Mesodermal cell (in vitro differentiated cells): Measurements from ENCODE around the gene DSC3.

Experiments
- H3K27ac ChIP-seq: 2 replicates; pipeline ENCODE4 v1.7.0; 2013; ENCODE audit warnings: mild to moderate bottlenecking, low read depth, low read length, moderate library complexity; ENCODE audit not compliant: severe bottlenecking
- H3K36me3 ChIP-seq: 2 replicates; pipeline ENCODE4 v1.7.1; 2013; ENCODE audit warnings: mild to moderate bottlenecking, low read length, moderate library complexity; ENCODE audit not compliant: control insufficient read depth, insufficient read depth
- H3K4me1 ChIP-seq: one replicate; pipeline ENCODE4 v1.7.1; 2013; ENCODE audit warnings: mild to moderate bottlenecking, low read length; ENCODE audit not compliant: insufficient read depth, control insufficient read depth, poor library complexity, severe bottlenecking
- H3K4me3 ChIP-seq: 2 replicates; pipeline ENCODE4 v1.7.0; 2013; ENCODE audit warnings: low read length, control low read depth, mild to moderate bottlenecking; ENCODE audit not compliant: insufficient read depth, poor library complexity, severe bottlenecking; ENCODE audit errors: extremely low read depth
- H3K9me3 ChIP-seq: 2 replicates; pipeline ENCODE4 v1.7.1; 2013; ENCODE audit warnings: mild to moderate bottlenecking, low read length, moderate library complexity; ENCODE audit not compliant: control insufficient read depth
- WGBS, 2 experiments: methylation state at CpG; one replicate each; pipeline ENCODE4 v1.1.5; 2013; ENCODE audit warnings: missing lambda C conversion rate in 2 of 2; ENCODE audit not compliant: insufficient coverage in 2 of 2; 5-methylcytosine and 5-hydroxymethylcytosine counted together

DSC3 gene

GRCh38 chr18:31061945-31062344 is 19.4 kb upstream of the DSC3 start:
- H3K27ac ChIP-seq: no peak overlapping the region
- 48 to 78% methylated on average over 2 to 3 of the region's 4 CpGs for WGBS, 2 experiments
- peaks cover 8% of the 10 kb centered on the region for H3K36me3 ChIP-seq
- H3K4me1 ChIP-seq: no peaks in the 10 kb centered on the region
- no peaks in the 10 kb centered on the region for H3K9me3 ChIP-seq
- H3K4me3 ChIP-seq: no peak overlapping the region

- no peaks in the 10 kb centered on the region for H3K4me1 ChIP-seq
- no peak overlapping the region for H3K27ac ChIP-seq
- H3K36me3 ChIP-seq: no peaks in the 10 kb centered on the region
- no peak overlapping the region for H3K4me3 ChIP-seq
- 83 to 85% methylated on average over 1 to 2 of the region's 3 CpGs for WGBS, 2 experiments
- H3K9me3 ChIP-seq: no peaks in the 10 kb centered on the region
Measured at GRCh38 chr18:31058897-31059296, 16.4 kb upstream of the DSC3 start.

- H3K4me1 ChIP-seq: no peaks in the 10 kb centered on the region
- 100% methylated on average over 2 of the region's 4 CpGs; no CpG with 5 or more reads in 1 of the 2 experiments for WGBS, 2 experiments
- no peak overlapping the region for H3K4me3 ChIP-seq
- no peaks in the 10 kb centered on the region for H3K9me3 ChIP-seq
- H3K36me3 ChIP-seq: no peaks in the 10 kb centered on the region
- H3K27ac ChIP-seq: no peak overlapping the region
Measured at GRCh38 chr18:31057917-31058316, 15.4 kb upstream of the DSC3 start.

- Histone ChIP-seq H3K9me3 (no peaks in the 10 kb centered on the region), H3K4me3 (no peak overlapping the region), H3K4me1 (no peaks in the 10 kb centered on the region), H3K36me3 (no peaks in the 10 kb centered on the region), H3K27ac (no peak overlapping the region)
- no CpG with 5 or more reads among the region's 5 CpGs for WGBS, 2 experiments
Measured at GRCh38 chr18:31057051-31057450, 14.5 kb upstream of the DSC3 start.

DNA sequence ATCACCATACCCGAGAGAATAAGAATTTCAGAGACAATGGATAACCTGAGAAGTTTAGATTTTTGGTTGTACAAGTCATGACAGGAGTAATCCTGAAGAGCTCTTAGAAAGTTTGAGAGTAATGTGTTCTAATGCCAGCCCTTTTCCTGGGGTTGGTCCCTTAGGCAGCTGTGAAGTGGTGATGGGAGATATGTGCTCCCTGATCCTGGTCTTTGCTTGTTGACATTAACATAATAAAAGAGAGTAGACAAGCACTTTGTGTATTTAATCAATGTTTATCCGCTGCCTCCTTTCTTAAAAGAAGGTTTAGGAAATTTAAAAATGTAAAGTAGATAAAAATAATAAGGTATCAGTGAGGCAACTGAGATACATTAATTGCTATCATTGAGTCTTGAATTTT is 13.8 kb upstream of the DSC3 start:
- Histone ChIP-seq H3K4me3 (no peak overlapping the region), H3K36me3 (no peaks in the 10 kb centered on the region), H3K9me3 (no peaks in the 10 kb centered on the region), H3K27ac (no peak overlapping the region), H3K4me1 (no peaks in the 10 kb centered on the region)
- WGBS, 2 experiments: 67% methylated on average over 1 of the region's 2 CpGs; no CpG with 5 or more reads in 1 of the 2 experiments

GRCh38 chr18:31050635-31051034 is 8.1 kb upstream of the DSC3 start:
- Histone ChIP-seq H3K27ac (no peak overlapping the region), H3K9me3 (no peaks in the 10 kb centered on the region), H3K4me1 (no peaks in the 10 kb centered on the region), H3K36me3 (no peaks in the 10 kb centered on the region), H3K4me3 (no peak overlapping the region)
- 90 to 100% methylated on average over 2 of the region's 3 CpGs for WGBS, 2 experiments

GRCh38 chr18:31049189-31049588 is 6.6 kb upstream of the DSC3 start:
- 76 to 86% methylated on average over 3 to 4 of the region's 4 CpGs for WGBS, 2 experiments

DNA sequence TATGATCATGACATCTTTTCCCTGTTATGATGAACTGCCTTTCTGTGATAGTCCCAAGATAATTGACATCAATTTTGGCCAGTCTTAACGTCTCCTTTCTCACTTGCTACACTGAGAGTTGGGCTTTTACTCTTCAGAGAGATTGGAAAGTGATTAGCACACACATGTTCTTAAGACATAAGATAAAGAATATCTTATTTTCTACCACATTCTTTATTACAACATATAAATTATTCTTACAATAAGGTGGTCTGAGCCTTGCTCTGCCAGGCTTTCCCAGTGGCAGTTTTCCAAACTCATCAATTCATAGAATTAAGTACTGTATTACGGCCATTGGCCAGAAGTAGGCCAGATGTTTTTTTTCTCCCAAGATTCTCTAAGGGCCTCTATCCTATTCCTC is 5.7 kb upstream of the DSC3 start:
- H3K4me3 ChIP-seq: no peak overlapping the region
- no peaks in the 10 kb centered on the region for H3K9me3 ChIP-seq
- no peaks in the 10 kb centered on the region for H3K4me1 ChIP-seq
- WGBS, 2 experiments: no CpG with 5 or more reads among the region's 2 CpGs
- no peak overlapping the region for H3K27ac ChIP-seq
- H3K36me3 ChIP-seq: no peaks in the 10 kb centered on the region

More at GRCh38 chr18:31049189-31049588, 6.6 kb upstream of the DSC3 start:
- no peaks in the 10 kb centered on the region for H3K4me1 ChIP-seq
- H3K9me3 ChIP-seq: no peaks in the 10 kb centered on the region
- H3K4me3 ChIP-seq: no peak overlapping the region
- peak overlapping the region; percentile 24 for H3K27ac ChIP-seq
- no peaks in the 10 kb centered on the region for H3K36me3 ChIP-seq

GRCh38 chr18:31046916-31047315 is 4.4 kb upstream of the DSC3 start:
- Histone ChIP-seq H3K27ac (no peak overlapping the region), H3K4me1 (no peaks in the 10 kb centered on the region), H3K4me3 (no peak overlapping the region), H3K36me3 (no peaks in the 10 kb centered on the region), H3K9me3 (no peaks in the 10 kb centered on the region)

- H3K27ac ChIP-seq: no peak overlapping the region
- H3K4me1 ChIP-seq: no peaks in the 10 kb centered on the region
- H3K4me3 ChIP-seq: no peak overlapping the region
- no peaks in the 10 kb centered on the region for H3K36me3 ChIP-seq
- WGBS, 2 experiments: 93 to 100% methylated on average over 2 to 6 of the region's 6 CpGs
- H3K9me3 ChIP-seq: no peaks in the 10 kb centered on the region
Measured at GRCh38 chr18:31045599-31045998, 3.1 kb upstream of the DSC3 start.

DNA sequence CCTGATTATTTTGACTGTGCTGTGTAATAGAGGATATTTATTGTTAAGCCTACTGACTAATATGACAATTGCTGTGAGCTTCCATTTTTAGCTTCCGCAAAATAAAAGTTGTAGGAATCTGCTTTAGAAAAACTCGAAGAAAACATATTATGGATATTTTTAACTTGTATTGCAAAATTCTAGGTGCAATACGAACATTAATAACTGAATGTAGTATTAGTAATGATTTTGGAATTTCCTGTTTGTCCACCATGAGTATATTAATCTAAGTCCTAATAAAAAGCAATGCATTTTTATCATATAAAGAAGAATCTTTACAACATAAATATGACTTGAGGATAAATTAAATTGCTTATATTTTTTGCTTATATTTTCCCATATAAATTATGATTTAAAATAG is 2.4 kb upstream of the DSC3 start:
- Histone ChIP-seq H3K27ac (no peak overlapping the region), H3K36me3 (no peaks in the 10 kb centered on the region), H3K9me3 (no peaks in the 10 kb centered on the region), H3K4me3 (no peak overlapping the region), H3K4me1 (no peaks in the 10 kb centered on the region)
- 100% methylated on average over 1 of the region's 3 CpGs; no CpG with 5 or more reads in 1 of the 2 experiments for WGBS, 2 experiments
